Activated T-cell treated with anti-CD3 and anti-CD28 coated beads, Interleukin-2, amount 50 U/mL, for 4 hours (primary cell): ENCODE data around the gene ANKS6. TPM values are rescaled to one million over a fixed set of nuclear protein-coding genes. Genes with fewer than 3 reads are reported as not detected.

ENCODE experiments used
- ATAC-seq, 2 donors: fragments of 200-7000 bp; cut with Tn5 transposase; one replicate each; pipeline ENCODE4 v1.10.0; 2021
- DNase-seq: peaks from one replicate; pipeline ENCODE4 v3.0.0-alpha.2; 2020
- H3K27me3 Mint-ChIP-seq: one replicate; pipeline ENCODE4 v1.8.0; 2021; ENCODE audit warnings: low read depth, mixed read lengths
- H3K36me3 Mint-ChIP-seq: one replicate; pipeline ENCODE4 v1.8.0; 2022; ENCODE audit warnings: mixed read lengths; ENCODE audit not compliant: insufficient read depth
- H3K4me1 Mint-ChIP-seq: one replicate; pipeline ENCODE4 v1.8.0; 2021; ENCODE audit warnings: low read depth, mixed read lengths
- H3K4me3 Mint-ChIP-seq: one replicate; pipeline ENCODE4 v1.8.0; 2021; ENCODE audit warnings: mild to moderate bottlenecking, moderate library complexity, mixed read lengths
- H3K9me3 Mint-ChIP-seq: one replicate; pipeline ENCODE4 v1.8.0; 2021; ENCODE audit warnings: mixed read lengths
- total RNA-seq, 3 donors: library from RNA; stranded (reverse); gene quantifications; one replicate each; pipeline ENCODE4 v1.2.1, GENCODE V29; 2021

The ANKS6 gene
- total RNA-seq, 3 donors from 2014 or later: 15.3 to 18.5 (median 16.3) TPM

DNA sequence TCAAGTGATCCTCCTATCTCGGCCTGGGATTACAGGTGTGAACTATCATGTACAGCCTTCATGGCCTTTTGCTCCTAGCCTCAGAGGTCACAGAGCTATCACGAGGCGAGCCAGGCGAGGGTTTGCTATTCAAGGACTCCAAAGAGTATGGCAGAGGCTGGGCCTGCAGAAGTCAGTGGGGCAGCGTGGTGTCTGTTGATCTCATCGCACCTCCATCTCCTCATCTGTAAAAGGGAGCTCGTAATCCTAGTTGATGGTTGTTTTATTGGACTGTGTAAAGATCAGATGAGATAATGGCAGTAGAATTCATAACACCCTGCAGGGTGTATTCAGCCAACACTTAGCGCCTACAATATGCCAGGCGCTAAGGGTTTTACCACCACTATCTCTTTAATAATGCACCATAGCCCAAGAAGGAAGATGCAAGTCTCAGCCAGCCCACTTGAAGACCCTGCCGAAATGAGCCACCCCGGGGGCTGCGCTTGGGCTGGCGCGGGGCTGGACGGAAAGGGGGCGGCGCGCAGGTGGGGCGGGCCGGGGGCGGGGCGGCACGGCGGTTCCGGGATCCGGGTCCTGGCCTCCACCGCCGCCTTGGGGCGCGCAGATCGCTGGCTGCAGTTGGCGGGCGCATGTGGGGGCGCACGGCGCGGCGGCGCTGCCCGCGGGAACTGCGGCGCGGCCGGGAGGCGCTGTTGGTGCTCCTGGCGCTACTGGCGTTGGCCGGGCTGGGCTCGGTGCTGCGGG, 10.9 kb upstream of the ANKS6 start, which contains the start of gene GALNT12:
TSS of gene GALNT12 (plus strand) at position 601 of the 744 bp plus-strand sequence. CDS start at position 630, 29 bp downstream.
- H3K27me3 Mint-ChIP-seq: peaks cover 2% of the 10 kb centered on the region

DNA sequence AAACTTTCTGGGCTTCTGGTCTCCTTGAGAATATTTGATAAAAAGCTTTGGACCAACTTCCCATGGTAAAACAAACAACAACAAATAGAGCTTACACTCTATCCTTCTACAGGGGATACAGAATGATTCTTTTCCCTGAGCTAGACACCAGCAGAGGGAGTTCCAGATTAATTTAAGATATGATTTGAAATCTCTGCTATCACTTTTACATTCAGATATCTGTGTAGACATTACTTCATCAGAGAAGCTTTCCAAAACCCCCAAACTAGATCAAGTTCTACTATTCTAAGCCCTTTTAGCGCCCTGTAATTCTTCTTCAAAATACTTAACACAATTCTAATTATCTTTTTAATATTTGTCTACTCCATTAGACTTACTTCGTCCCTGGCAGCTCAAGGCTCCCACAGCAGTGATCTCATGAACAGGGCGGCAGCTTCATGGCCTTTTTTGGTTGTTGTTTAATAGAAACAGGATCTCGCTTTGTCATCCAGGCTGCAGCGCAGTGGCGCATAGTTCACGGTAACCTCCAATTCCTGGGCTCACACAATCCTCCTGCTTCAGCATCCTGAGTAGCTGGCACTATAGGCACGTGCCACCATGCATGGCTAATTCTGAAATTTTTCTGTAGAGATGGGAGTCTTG, 10.2 kb upstream of the ANKS6 start:
- Mint-ChIP-seq H3K36me3 (no peaks in the 10 kb centered on the region), H3K27me3 (peaks cover 2% of the 10 kb centered on the region), H3K4me3 (peak overlapping the region; percentile 83), H3K4me1 (peaks cover 33% of the 10 kb centered on the region), H3K9me3 (no peaks in the 10 kb centered on the region)
- DNase-seq: no peak
- ATAC-seq: no peak

More for the DNA sequence above, 10.9 kb upstream of the ANKS6 start, which contains the start of gene GALNT12:
- peak; percentile 75 to 84 for ATAC-seq
- Mint-ChIP-seq H3K36me3 (peaks cover 2% of the 10 kb centered on the region), H3K9me3 (no peaks in the 10 kb centered on the region), H3K4me3 (peak within 1 kb of the TSS; percentile 84), H3K4me1 (peaks cover 33% of the 10 kb centered on the region)
- DNase-seq: peak; percentile 44

DNA sequence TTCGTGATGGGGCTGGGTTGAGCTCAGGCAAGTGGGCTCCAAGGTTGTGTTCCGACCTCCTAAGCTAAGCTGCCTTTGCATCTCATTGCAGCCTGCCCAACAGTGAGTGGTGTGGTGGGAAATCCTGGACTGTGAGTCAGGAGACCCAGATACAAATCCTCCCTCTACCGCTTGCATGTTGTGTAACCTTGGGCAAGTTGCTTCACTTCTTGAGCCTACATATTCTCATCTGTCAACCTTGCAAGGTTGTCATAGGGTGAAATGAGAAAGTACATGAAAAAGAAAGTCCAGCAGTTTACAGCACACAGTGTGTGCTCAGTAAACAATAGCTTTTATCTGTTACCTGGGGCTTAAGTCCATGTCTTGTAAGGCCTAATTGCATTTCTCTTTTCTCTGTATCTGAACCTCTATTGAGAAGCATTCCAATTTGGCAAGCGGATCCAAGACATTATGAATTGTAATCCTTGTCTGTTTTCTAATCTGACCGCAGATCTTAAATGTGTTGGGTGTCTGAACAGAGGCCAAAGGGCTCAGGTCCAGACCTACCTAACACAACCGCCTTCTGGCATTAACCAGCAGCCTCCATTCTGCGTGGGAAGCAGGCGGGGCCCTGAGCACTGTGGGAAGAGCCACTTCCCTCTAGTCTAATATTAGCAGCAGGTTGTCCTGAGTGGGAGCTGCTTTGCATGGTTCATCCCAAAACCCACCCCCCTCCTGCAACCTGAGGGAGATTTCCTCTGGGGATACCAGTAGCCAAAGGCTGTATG, 9.3 kb upstream of the ANKS6 start:
- Mint-ChIP-seq H3K36me3 (no peaks in the 10 kb centered on the region), H3K9me3 (no peaks in the 10 kb centered on the region), H3K4me1 (peaks cover 26% of the 10 kb centered on the region), H3K4me3 (no peak overlapping the region), H3K27me3 (peaks cover 2% of the 10 kb centered on the region)
- ATAC-seq: no peak
- DNase-seq: no peak

DNA sequence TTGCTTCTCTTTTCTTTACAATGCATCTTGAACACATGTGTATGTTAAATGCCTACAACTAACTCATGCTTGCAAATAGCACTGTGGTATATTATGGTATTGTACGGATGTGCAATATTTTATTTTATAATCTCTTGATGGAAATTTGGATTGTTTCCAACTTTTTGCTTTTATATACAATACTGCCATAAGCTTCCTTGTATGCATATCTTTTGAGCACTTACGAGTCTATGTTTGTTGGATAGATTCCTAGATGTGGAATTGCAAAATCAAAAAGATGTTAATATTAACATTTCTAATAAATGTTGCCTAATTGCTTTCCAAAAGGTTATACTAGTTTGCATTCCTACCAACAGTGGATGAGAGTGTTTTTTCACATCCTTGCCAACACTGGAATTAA, 7.7 kb upstream of the ANKS6 start:
- no peaks in the 10 kb centered on the region for H3K36me3 Mint-ChIP-seq
- peaks cover 19% of the 10 kb centered on the region for H3K4me1 Mint-ChIP-seq
- no peak for ATAC-seq
- H3K4me3 Mint-ChIP-seq: no peak overlapping the region
- peaks cover 2% of the 10 kb centered on the region for H3K27me3 Mint-ChIP-seq
- no peak for DNase-seq
- no peaks in the 10 kb centered on the region for H3K9me3 Mint-ChIP-seq

DNA sequence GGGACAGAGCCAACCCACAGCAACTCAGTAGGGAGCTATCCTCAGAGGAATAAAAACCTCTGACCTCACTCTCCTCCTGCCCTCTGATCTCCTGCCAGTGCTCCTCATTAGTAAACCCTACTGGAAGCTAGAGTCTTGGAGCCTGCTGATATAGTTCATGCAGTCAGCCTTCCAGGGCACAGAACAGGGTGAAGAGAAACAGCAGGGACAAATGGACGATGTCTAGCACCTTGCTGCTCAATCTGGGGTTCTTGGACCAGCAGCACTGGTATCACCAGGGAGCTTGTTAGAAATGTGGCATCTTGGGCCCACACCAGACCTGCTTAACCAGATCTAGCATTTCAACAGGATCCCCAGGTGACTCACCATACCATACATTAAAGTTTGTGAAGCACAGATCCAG, 5.6 kb upstream of the ANKS6 start:
- Mint-ChIP-seq H3K4me1 (peaks cover 7% of the 10 kb centered on the region), H3K27me3 (peaks cover 2% of the 10 kb centered on the region), H3K36me3 (no peaks in the 10 kb centered on the region), H3K9me3 (peaks cover 8% of the 10 kb centered on the region), H3K4me3 (no peak overlapping the region)
- no peak for ATAC-seq
- DNase-seq: no peak

DNA sequence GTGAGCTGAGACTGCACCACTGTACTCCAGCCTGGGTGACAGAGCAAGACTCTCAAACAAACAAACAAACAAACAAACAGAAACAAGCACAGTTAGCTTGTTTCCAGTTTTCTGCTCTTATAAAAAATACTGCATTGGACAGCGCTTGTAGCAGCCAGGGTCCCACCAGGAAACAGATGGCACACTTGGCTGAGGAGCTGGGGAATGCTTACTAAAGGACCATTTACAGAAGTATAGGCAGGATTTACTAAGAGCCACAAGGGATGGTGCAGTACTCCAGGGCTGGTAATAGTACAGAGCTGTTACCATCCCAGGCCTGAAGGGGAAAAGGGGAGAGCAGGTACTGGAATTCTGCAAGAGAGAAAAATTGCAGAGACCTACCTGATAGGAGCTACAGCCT, 5.2 kb upstream of the ANKS6 start:
- peaks cover 8% of the 10 kb centered on the region for H3K9me3 Mint-ChIP-seq
- no peak for ATAC-seq
- H3K4me3 Mint-ChIP-seq: no peak overlapping the region
- no peak for DNase-seq
- H3K4me1 Mint-ChIP-seq: peaks cover 4% of the 10 kb centered on the region
- no peaks in the 10 kb centered on the region for H3K36me3 Mint-ChIP-seq
- peaks cover 2% of the 10 kb centered on the region for H3K27me3 Mint-ChIP-seq

DNA sequence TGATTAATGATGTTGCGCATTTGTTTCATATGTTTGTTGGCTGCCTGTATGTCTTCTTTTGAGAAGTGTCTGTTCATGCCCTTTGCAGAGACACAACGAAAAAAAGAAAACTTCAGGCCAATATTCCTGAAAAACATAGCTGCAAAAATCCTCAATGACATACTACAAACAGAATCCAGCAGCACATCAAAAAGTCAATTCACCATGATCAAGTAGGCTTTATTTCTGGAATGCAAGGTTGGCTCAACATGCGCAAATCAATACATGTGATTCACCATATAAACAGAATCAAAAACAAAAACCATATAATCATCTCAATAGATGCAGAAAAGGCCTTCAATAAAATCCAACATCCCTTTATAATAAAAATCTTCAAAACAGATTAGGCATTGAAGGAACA, 1.9 kb upstream of the ANKS6 start:
- Mint-ChIP-seq H3K9me3 (peaks cover 8% of the 10 kb centered on the region), H3K27me3 (no peaks in the 10 kb centered on the region), H3K4me3 (no peak overlapping the region), H3K4me1 (peaks cover 16% of the 10 kb centered on the region), H3K36me3 (no peaks in the 10 kb centered on the region)
- ATAC-seq (no peak), DNase-seq (no peak)

DNA sequence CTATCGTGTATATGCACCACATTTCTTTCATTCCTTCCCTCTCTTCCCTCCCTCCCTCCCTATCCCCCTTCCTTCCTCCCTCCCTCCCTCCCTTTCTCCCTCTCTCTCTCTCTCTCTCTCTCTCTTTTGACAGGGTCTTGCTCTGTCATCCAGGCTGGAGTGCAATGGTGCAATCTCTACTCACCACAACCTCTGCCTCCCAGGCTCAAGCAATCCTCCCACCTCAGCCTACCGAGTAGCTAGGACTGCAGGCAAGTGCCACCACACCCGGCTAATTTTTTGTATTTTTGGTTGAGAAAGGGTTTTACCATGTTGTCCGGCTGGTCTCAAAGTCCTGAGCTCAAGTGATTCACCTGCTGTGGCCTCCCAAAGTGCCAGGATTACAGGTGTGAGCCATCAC, 1.1 kb upstream of the ANKS6 start:
- no peak for ATAC-seq

DNA sequence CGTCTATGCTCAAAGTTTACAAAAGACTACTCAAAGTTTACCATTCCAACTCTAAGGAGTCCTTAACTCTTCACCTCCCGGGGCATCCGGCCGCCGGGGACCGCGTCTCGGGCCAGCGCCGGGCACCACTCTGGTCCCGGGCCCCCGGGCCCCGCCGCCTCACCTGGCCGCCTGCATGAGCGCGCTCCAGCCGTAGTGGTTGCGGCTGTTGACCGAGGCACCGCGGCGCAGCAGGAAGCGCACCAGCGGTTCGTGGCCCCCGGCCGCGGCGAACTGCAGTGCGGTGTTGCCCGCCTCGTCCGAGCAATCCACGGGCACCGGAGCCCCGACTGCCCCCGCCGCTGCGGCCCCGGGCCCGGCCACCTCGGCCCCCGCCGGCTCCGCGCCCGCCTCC, 388 bp downstream of the ANKS6 start:
- ATAC-seq (peak; percentile 51 to 54), DNase-seq (no peak)
- Mint-ChIP-seq H3K27me3 (no peaks in the 10 kb centered on the region), H3K4me3 (peak overlapping the region; percentile 74), H3K4me1 (peaks cover 25% of the 10 kb centered on the region), H3K9me3 (peaks cover 8% of the 10 kb centered on the region), H3K36me3 (peaks cover 1% of the 10 kb centered on the region)

More for the DNA sequence above, 1.1 kb upstream of the ANKS6 start:
- Mint-ChIP-seq H3K9me3 (peaks cover 8% of the 10 kb centered on the region), H3K27me3 (no peaks in the 10 kb centered on the region), H3K4me1 (peaks cover 16% of the 10 kb centered on the region), H3K36me3 (no peaks in the 10 kb centered on the region), H3K4me3 (peak overlapping the region; percentile 64)
- DNase-seq: no peak

DNA sequence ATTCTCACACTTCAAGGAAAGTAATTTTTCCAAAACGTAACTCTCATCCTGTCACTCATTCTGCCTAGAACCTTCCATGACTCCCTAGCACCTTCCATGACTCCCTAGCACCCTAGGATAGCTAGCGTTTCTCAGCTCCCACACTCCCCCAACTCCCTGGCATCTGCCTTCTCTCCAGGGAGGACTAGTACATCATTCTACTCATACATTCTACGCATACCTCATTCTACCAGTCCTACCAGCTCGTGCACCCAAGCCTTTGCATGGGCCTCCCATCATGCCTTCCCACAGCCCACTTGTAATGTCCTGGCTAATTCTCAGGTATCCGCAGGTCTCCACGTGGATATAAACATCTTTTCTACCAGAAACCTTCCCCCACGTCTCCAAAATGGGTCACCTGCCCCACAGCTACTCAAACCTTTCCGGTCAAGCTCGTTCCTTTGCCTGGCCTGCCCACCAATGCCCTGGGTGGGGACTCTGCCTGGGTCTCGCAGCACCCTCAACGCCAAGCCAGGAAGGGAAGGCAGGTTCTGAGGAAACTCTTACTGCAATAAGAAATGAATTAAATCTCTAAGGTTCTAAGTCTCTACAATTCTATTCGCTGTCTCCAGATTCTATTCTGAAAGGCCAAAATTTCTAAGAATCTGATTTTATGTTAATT, 930 bp downstream of the ANKS6 start:
- Mint-ChIP-seq H3K4me1 (peaks cover 26% of the 10 kb centered on the region), H3K4me3 (peak overlapping the region; percentile 74), H3K9me3 (peaks cover 8% of the 10 kb centered on the region), H3K36me3 (peaks cover 2% of the 10 kb centered on the region), H3K27me3 (no peaks in the 10 kb centered on the region)
- no peak for DNase-seq
- ATAC-seq: no peak

DNA sequence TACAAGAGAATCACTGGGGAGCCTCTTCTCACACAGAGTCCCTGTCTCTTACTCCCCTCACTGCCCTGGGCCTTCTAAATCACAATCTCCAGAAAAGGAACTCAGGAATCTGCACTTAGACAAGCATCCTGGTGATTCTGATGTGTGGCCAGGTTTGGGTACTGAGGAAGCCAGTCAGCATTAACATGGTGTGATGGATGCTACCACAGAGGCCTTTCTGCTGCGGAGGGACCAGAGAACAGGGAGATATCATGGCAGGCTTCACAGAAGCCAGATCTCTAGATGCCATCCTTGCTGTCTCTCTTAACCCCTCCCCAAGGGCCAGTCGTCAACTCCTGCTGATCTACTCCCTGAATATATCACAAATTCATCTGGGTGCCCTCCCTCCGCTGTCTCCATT, 1.6 kb downstream of the ANKS6 start:
- ATAC-seq (no peak), DNase-seq (no peak)
- peaks cover 26% of the 10 kb centered on the region for H3K4me1 Mint-ChIP-seq
- peaks cover 2% of the 10 kb centered on the region for H3K36me3 Mint-ChIP-seq
- peak overlapping the region; percentile 74 for H3K4me3 Mint-ChIP-seq
- no peaks in the 10 kb centered on the region for H3K27me3 Mint-ChIP-seq
- peaks cover 8% of the 10 kb centered on the region for H3K9me3 Mint-ChIP-seq

DNA sequence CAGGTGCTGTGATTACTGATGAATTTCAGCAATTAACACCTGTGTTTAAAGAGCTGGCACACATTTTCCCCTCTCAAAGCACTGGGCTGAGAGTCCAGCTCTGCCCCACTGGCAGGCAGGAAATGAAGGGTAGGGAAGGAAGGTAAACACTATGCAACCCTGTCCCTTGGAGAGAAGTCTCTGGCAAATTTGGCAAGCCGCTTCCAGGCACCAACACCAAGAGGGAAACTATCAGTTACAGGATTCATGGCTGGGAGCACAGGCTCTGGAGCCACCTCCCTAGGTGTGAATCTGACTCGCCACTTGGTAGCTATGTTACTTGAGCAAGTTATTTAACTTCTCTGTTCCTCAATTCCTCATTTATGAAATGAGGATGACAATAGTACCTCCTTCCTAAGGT, 3.3 kb downstream of the ANKS6 start:
- Mint-ChIP-seq H3K9me3 (peaks cover 2% of the 10 kb centered on the region), H3K4me3 (no peak overlapping the region), H3K27me3 (no peaks in the 10 kb centered on the region), H3K4me1 (peaks cover 26% of the 10 kb centered on the region), H3K36me3 (peaks cover 8% of the 10 kb centered on the region)
- DNase-seq: no peak
- no peak for ATAC-seq

DNA sequence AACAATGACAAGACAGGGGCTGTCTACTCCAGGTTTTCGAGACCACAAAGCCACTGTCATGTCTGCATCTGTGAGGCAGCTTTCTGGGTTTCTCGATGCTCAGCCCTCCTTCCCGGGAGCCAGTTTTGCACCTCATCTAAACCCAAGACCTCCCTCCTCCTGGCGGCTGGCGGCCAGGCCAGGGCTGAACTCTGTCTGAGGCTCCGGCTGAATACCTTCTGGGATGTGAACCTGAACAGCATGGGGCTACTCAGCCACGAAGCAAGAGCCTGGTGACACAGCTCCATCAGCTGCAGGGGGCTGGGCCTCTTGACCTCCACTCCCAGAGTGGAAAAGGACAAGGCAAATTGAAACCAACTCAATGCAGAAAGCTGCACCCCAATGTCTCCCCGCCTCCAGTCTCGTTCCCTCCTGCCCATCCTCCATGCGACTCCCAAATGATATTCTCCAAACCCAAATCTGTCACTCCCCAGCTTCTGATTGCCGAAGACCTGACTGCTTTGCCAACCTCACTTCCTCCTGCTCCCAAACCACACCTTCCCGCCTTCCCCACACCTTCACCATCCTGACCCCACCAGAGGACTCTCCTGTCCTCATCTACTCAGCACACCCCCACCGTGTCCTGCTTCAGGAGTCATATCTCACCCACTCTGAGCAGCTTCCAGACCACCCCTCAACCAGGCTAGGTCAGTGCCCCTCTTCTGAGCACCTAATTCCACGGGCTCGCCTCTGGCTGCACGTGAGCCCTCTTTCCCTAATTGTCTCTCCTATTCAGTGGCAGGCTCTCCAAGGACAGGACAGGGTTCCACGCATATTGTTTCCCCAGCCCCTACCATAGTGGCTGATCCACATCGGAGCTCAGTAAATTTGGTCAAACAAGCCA, 4.5 kb downstream of the ANKS6 start:
- H3K4me1 Mint-ChIP-seq: peaks cover 22% of the 10 kb centered on the region
- H3K9me3 Mint-ChIP-seq: no peaks in the 10 kb centered on the region
- no peaks in the 10 kb centered on the region for H3K27me3 Mint-ChIP-seq
- no peak overlapping the region for H3K4me3 Mint-ChIP-seq
- ATAC-seq (no peak), DNase-seq (no peak)
- peaks cover 8% of the 10 kb centered on the region for H3K36me3 Mint-ChIP-seq
